ENCODE measurements around the gene ACTR2.

- TF ChIP-seq CTCF (IDR thresholded peaks at IDR 0.05) = no peak
- TF ChIP-seq POLR2A (IDR thresholded peaks at IDR 0.05) = no peak
Observed at GRCh38 chr2:65317841-65318240, 90.2 kb downstream of the ACTR2 start.
